ENCODE measurements around the gene PDZRN3.

PDZRN3 gene

GRCh38 chr3:73609315-73609641 is 15.5 kb downstream of the PDZRN3 start:
- Histone ChIP-seq H3K9ac (ENCODE audit: low read depth in 1 of 2, low read length in 2 of 2) (no peak overlapping the region), H3K4me1 (ENCODE audit: control insufficient read depth in 1 of 2, insufficient read depth in 2 of 2, low read length in 2 of 2) (peaks cover 3 to 11% of the 10 kb centered on the region in 2 donors), H3K4me3 (ENCODE audit: low read depth in 1 of 2, low read length in 2 of 2) (no peak overlapping the region), H3K27me3 (ENCODE audit: control insufficient read depth in 1 of 2, insufficient read depth in 2 of 2, low read length in 2 of 2) (no peaks in the 10 kb centered on the region), H3K36me3 (ENCODE audit: control insufficient read depth in 1 of 2, insufficient read depth in 2 of 2, low read length in 2 of 2) (no peaks in the 10 kb centered on the region), H3K9me3 (ENCODE audit: control insufficient read depth in 1 of 2, low read length in 2 of 2) (no peaks in the 10 kb centered on the region), H3K27ac (ENCODE audit: low read depth, low read length) (no peak overlapping the region)

GRCh38 chr3:73608456-73609314 is 16.1 kb downstream of the PDZRN3 start:
- Histone ChIP-seq H3K9me3 (ENCODE audit: control insufficient read depth in 1 of 2, low read length in 2 of 2) (no peaks in the 10 kb centered on the region), H3K36me3 (ENCODE audit: control insufficient read depth in 1 of 2, insufficient read depth in 2 of 2, low read length in 2 of 2) (no peaks in the 10 kb centered on the region), H3K9ac (ENCODE audit: low read depth in 1 of 2, low read length in 2 of 2) (no peak overlapping the region), H3K27ac (ENCODE audit: low read depth, low read length) (no peak overlapping the region), H3K4me3 (ENCODE audit: low read depth in 1 of 2, low read length in 2 of 2) (no peak overlapping the region), H3K4me1 (ENCODE audit: control insufficient read depth in 1 of 2, insufficient read depth in 2 of 2, low read length in 2 of 2) (peaks cover 3 to 11% of the 10 kb centered on the region in 2 donors), H3K27me3 (ENCODE audit: control insufficient read depth in 1 of 2, insufficient read depth in 2 of 2, low read length in 2 of 2) (no peaks in the 10 kb centered on the region)

GRCh38 chr3:73605861-73606260 is 18.9 kb downstream of the PDZRN3 start:
- Histone ChIP-seq H3K9ac (ENCODE audit: low read depth in 1 of 2, low read length in 2 of 2) (no peak overlapping the region), H3K27ac (ENCODE audit: low read depth, low read length) (no peak overlapping the region), H3K9me3 (ENCODE audit: control insufficient read depth in 1 of 2, low read length in 2 of 2) (no peaks in the 10 kb centered on the region), H3K27me3 (ENCODE audit: control insufficient read depth in 1 of 2, insufficient read depth in 2 of 2, low read length in 2 of 2) (no peaks in the 10 kb centered on the region), H3K4me1 (ENCODE audit: control insufficient read depth in 1 of 2, insufficient read depth in 2 of 2, low read length in 2 of 2) (peaks cover 3 to 11% of the 10 kb centered on the region in 2 donors), H3K4me3 (ENCODE audit: low read depth in 1 of 2, low read length in 2 of 2) (no peak overlapping the region), H3K36me3 (ENCODE audit: control insufficient read depth in 1 of 2, insufficient read depth in 2 of 2, low read length in 2 of 2) (no peaks in the 10 kb centered on the region)

- Histone ChIP-seq H3K36me3 (ENCODE audit: control insufficient read depth in 1 of 2, insufficient read depth in 2 of 2, low read length in 2 of 2) (no peaks in the 10 kb centered on the region), H3K9ac (ENCODE audit: low read depth in 1 of 2, low read length in 2 of 2) (no peak overlapping the region), H3K27ac (ENCODE audit: low read depth, low read length) (no peak overlapping the region), H3K27me3 (ENCODE audit: control insufficient read depth in 1 of 2, insufficient read depth in 2 of 2, low read length in 2 of 2) (no peaks in the 10 kb centered on the region), H3K4me1 (ENCODE audit: control insufficient read depth in 1 of 2, insufficient read depth in 2 of 2, low read length in 2 of 2) (peaks cover 3 to 11% of the 10 kb centered on the region in 2 donors), H3K9me3 (ENCODE audit: control insufficient read depth in 1 of 2, low read length in 2 of 2) (no peaks in the 10 kb centered on the region), H3K4me3 (ENCODE audit: low read depth in 1 of 2, low read length in 2 of 2) (no peak overlapping the region)
These were observed 19.3 kb downstream of the PDZRN3 start for GRCh38 chr3:73605412-73605811.

GRCh38 chr3:73604451-73604850 is 20.3 kb downstream of the PDZRN3 start:
- Histone ChIP-seq H3K27me3 (ENCODE audit: control insufficient read depth in 1 of 2, insufficient read depth in 2 of 2, low read length in 2 of 2) (no peaks in the 10 kb centered on the region), H3K4me3 (ENCODE audit: low read depth in 1 of 2, low read length in 2 of 2) (no peak overlapping the region), H3K9me3 (ENCODE audit: control insufficient read depth in 1 of 2, low read length in 2 of 2) (no peaks in the 10 kb centered on the region), H3K9ac (ENCODE audit: low read depth in 1 of 2, low read length in 2 of 2) (no peak overlapping the region), H3K36me3 (ENCODE audit: control insufficient read depth in 1 of 2, insufficient read depth in 2 of 2, low read length in 2 of 2) (peaks cover 0 to 2% of the 10 kb centered on the region in 2 donors), H3K27ac (ENCODE audit: low read depth, low read length) (no peak overlapping the region), H3K4me1 (ENCODE audit: control insufficient read depth in 1 of 2, insufficient read depth in 2 of 2, low read length in 2 of 2) (peaks cover 3 to 8% of the 10 kb centered on the region in 2 donors)

- no peak overlapping the region for H3K9ac ChIP-seq (ENCODE audit: low read depth in 1 of 2, low read length in 2 of 2)
- H3K4me3 ChIP-seq (ENCODE audit: low read depth in 1 of 2, low read length in 2 of 2), result no peak overlapping the region
- H3K4me1 ChIP-seq (ENCODE audit: control insufficient read depth in 1 of 2, insufficient read depth in 2 of 2, low read length in 2 of 2), result peaks cover 3 to 7% of the 10 kb centered on the region in 2 donors
- H3K36me3 ChIP-seq (ENCODE audit: control insufficient read depth in 1 of 2, insufficient read depth in 2 of 2, low read length in 2 of 2), result peaks cover 0 to 3% of the 10 kb centered on the region in 2 donors
- no peak overlapping the region for H3K27ac ChIP-seq (ENCODE audit: low read depth, low read length)
- no peaks in the 10 kb centered on the region for H3K9me3 ChIP-seq (ENCODE audit: control insufficient read depth in 1 of 2, low read length in 2 of 2)
- H3K27me3 ChIP-seq (ENCODE audit: control insufficient read depth in 1 of 2, insufficient read depth in 2 of 2, low read length in 2 of 2), result no peaks in the 10 kb centered on the region
These were observed 21.0 kb downstream of the PDZRN3 start for GRCh38 chr3:73603762-73604171.

GRCh38 chr3:73602170-73602569 is 22.6 kb downstream of the PDZRN3 start:
- Histone ChIP-seq H3K27ac (ENCODE audit: low read depth, low read length) (no peak overlapping the region), H3K4me3 (ENCODE audit: low read depth in 1 of 2, low read length in 2 of 2) (no peak overlapping the region), H3K27me3 (ENCODE audit: control insufficient read depth in 1 of 2, insufficient read depth in 2 of 2, low read length in 2 of 2) (no peaks in the 10 kb centered on the region), H3K4me1 (ENCODE audit: control insufficient read depth in 1 of 2, insufficient read depth in 2 of 2, low read length in 2 of 2) (peaks cover 0 to 3% of the 10 kb centered on the region in 2 donors), H3K9ac (ENCODE audit: low read depth in 1 of 2, low read length in 2 of 2) (no peak overlapping the region), H3K36me3 (ENCODE audit: control insufficient read depth in 1 of 2, insufficient read depth in 2 of 2, low read length in 2 of 2) (peaks cover 0 to 3% of the 10 kb centered on the region in 2 donors), H3K9me3 (ENCODE audit: control insufficient read depth in 1 of 2, low read length in 2 of 2) (no peaks in the 10 kb centered on the region)

GRCh38 chr3:73601481-73601880 is 23.3 kb downstream of the PDZRN3 start:
- Histone ChIP-seq H3K4me1 (ENCODE audit: control insufficient read depth in 1 of 2, insufficient read depth in 2 of 2, low read length in 2 of 2) (peaks cover 0 to 3% of the 10 kb centered on the region in 2 donors), H3K9ac (ENCODE audit: low read depth in 1 of 2, low read length in 2 of 2) (no peak overlapping the region), H3K4me3 (ENCODE audit: low read depth in 1 of 2, low read length in 2 of 2) (no peak overlapping the region), H3K27me3 (ENCODE audit: control insufficient read depth in 1 of 2, insufficient read depth in 2 of 2, low read length in 2 of 2) (no peaks in the 10 kb centered on the region), H3K9me3 (ENCODE audit: control insufficient read depth in 1 of 2, low read length in 2 of 2) (no peaks in the 10 kb centered on the region), H3K36me3 (ENCODE audit: control insufficient read depth in 1 of 2, insufficient read depth in 2 of 2, low read length in 2 of 2) (peaks cover 0 to 3% of the 10 kb centered on the region in 2 donors), H3K27ac (ENCODE audit: low read depth, low read length) (no peak overlapping the region)

GRCh38 chr3:73601011-73601410 is 23.7 kb downstream of the PDZRN3 start:
- Histone ChIP-seq H3K36me3 (ENCODE audit: control insufficient read depth in 1 of 2, insufficient read depth in 2 of 2, low read length in 2 of 2) (peaks cover 0 to 3% of the 10 kb centered on the region in 2 donors), H3K4me1 (ENCODE audit: control insufficient read depth in 1 of 2, insufficient read depth in 2 of 2, low read length in 2 of 2) (peaks cover 0 to 3% of the 10 kb centered on the region in 2 donors), H3K27me3 (ENCODE audit: control insufficient read depth in 1 of 2, insufficient read depth in 2 of 2, low read length in 2 of 2) (no peaks in the 10 kb centered on the region), H3K27ac (ENCODE audit: low read depth, low read length) (no peak overlapping the region), H3K9me3 (ENCODE audit: control insufficient read depth in 1 of 2, low read length in 2 of 2) (no peaks in the 10 kb centered on the region), H3K9ac (ENCODE audit: low read depth in 1 of 2, low read length in 2 of 2) (no peak overlapping the region), H3K4me3 (ENCODE audit: low read depth in 1 of 2, low read length in 2 of 2) (no peak overlapping the region)

- Histone ChIP-seq H3K36me3 (ENCODE audit: control insufficient read depth in 1 of 2, insufficient read depth in 2 of 2, low read length in 2 of 2) (peaks cover 0 to 3% of the 10 kb centered on the region in 2 donors), H3K4me1 (ENCODE audit: control insufficient read depth in 1 of 2, insufficient read depth in 2 of 2, low read length in 2 of 2) (peaks cover 0 to 3% of the 10 kb centered on the region in 2 donors), H3K27me3 (ENCODE audit: control insufficient read depth in 1 of 2, insufficient read depth in 2 of 2, low read length in 2 of 2) (no peaks in the 10 kb centered on the region), H3K27ac (ENCODE audit: low read depth, low read length) (no peak overlapping the region), H3K9ac (ENCODE audit: low read depth in 1 of 2, low read length in 2 of 2) (no peak overlapping the region), H3K4me3 (ENCODE audit: low read depth in 1 of 2, low read length in 2 of 2) (no peak overlapping the region), H3K9me3 (ENCODE audit: control insufficient read depth in 1 of 2, low read length in 2 of 2) (no peaks in the 10 kb centered on the region)
These were observed 24.3 kb downstream of the PDZRN3 start for GRCh38 chr3:73600293-73600938.

Measured in duodenal mucosa (tissue), 2 donors.